Measurements from ENCODE around the gene CSN1S1.

CSN1S1 gene

DNA sequence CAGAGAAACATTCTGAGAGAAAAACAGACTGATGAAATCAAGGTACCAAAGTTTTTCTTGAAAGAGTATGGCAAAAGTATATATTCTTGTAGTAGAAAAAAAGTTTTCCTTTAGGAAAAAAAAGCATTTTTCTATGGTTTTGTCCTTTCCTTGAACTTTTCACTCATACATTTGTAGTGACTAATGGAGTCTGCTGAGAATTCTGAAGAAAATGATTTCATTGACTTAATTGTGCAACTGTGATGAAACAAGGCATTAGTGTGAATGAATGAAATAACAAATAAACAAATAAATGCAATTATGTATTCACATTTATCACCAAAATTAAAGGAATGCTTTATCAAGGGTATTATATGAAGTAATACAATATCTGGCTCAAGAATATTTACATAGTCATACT lies 5.7 kb downstream of the CSN1S1 start:
- Histone ChIP-seq H3K27ac (ENCODE audit: low read length) (no peak overlapping the region), H3K27me3 (replicated peaks; ENCODE audit: insufficient read depth, low read length) (no peaks in the 10 kb centered on the region), H3K9ac (ENCODE audit: low read length) (no peak overlapping the region), H3K4me2 (ENCODE audit: low read depth, low read length) (no peak overlapping the region), H3K36me3 (replicated peaks; ENCODE audit: insufficient read depth, low read length) (no peaks in the 10 kb centered on the region), H3F3A (ENCODE audit: insufficient read depth, low read length) (no peaks in the 10 kb centered on the region), H3K9me3 (replicated peaks; ENCODE audit: insufficient read depth, low read length) (no peaks in the 10 kb centered on the region), H3K4me3 (ENCODE audit: low read length) (no peak overlapping the region), H3K4me1 (ENCODE audit: low read length) (no peaks in the 10 kb centered on the region), H4K20me1 (ENCODE audit: insufficient read depth, low read length) (no peaks in the 10 kb centered on the region), H2AFZ (ENCODE audit: low read length) (no peak overlapping the region), H3K9me2 (replicated peaks; ENCODE audit: insufficient read depth, low read length) (no peaks in the 10 kb centered on the region), H3K79me2 (ENCODE audit: low read length) (no peaks in the 10 kb centered on the region)
- no peak for DNase-seq
- TF ChIP-seq EZH2phosphoT487 (IDR thresholded peaks at IDR 0.05; ENCODE audit: low read length) (no peak), EZH2 (optimal IDR thresholded peaks at IDR 0.05; ENCODE audit: low read depth, low read length) (no peak)
- TF ChIP-seq, protein P1, sequence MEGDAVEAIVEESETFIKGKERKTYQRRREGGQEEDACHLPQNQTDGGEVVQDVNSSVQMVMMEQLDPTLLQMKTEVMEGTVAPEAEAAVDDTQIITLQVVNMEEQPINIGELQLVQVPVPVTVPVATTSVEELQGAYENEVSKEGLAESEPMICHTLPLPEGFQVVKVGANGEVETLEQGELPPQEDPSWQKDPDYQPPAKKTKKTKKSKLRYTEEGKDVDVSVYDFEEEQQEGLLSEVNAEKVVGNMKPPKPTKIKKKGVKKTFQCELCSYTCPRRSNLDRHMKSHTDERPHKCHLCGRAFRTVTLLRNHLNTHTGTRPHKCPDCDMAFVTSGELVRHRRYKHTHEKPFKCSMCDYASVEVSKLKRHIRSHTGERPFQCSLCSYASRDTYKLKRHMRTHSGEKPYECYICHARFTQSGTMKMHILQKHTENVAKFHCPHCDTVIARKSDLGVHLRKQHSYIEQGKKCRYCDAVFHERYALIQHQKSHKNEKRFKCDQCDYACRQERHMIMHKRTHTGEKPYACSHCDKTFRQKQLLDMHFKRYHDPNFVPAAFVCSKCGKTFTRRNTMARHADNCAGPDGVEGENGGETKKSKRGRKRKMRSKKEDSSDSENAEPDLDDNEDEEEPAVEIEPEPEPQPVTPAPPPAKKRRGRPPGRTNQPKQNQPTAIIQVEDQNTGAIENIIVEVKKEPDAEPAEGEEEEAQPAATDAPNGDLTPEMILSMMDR (IDR thresholded peaks at IDR 0.05; ENCODE audit: low read length), result no peak

- no peaks in the 10 kb centered on the region for H3K9me3 ChIP-seq (replicated peaks; ENCODE audit: insufficient read depth, low read length)
- no peak overlapping the region for H3K4me2 ChIP-seq (ENCODE audit: low read depth, low read length)
- no peak overlapping the region for H3K27ac ChIP-seq (ENCODE audit: low read length)
- no peaks in the 10 kb centered on the region for H3K4me1 ChIP-seq (ENCODE audit: low read length)
- no peak for DNase-seq
- TF ChIP-seq, protein P1 (IDR thresholded peaks at IDR 0.05; ENCODE audit: low read length), result no peak
- TF ChIP-seq EZH2 (optimal IDR thresholded peaks at IDR 0.05; ENCODE audit: low read depth, low read length) (no peak), EZH2phosphoT487 (IDR thresholded peaks at IDR 0.05; ENCODE audit: low read length) (no peak)
- H3K79me2 ChIP-seq (ENCODE audit: low read length), result no peaks in the 10 kb centered on the region
- H3K4me3 ChIP-seq (ENCODE audit: low read length), result no peak overlapping the region
- no peaks in the 10 kb centered on the region for H4K20me1 ChIP-seq (ENCODE audit: insufficient read depth, low read length)
- no peaks in the 10 kb centered on the region for H3F3A ChIP-seq (ENCODE audit: insufficient read depth, low read length)
- H3K9ac ChIP-seq (ENCODE audit: low read length), result no peak overlapping the region
- no peak overlapping the region for H2AFZ ChIP-seq (ENCODE audit: low read length)
- no peaks in the 10 kb centered on the region for H3K9me2 ChIP-seq (replicated peaks; ENCODE audit: insufficient read depth, low read length)
- H3K27me3 ChIP-seq (replicated peaks; ENCODE audit: insufficient read depth, low read length), result no peaks in the 10 kb centered on the region
- no peaks in the 10 kb centered on the region for H3K36me3 ChIP-seq (replicated peaks; ENCODE audit: insufficient read depth, low read length)
Measured at GRCh38 chr4:69951602-69952001, 20.7 kb downstream of the CSN1S1 start.

GRCh38 chr4:69957209-69957608 lies 26.3 kb downstream of the CSN1S1 start:
- Histone ChIP-seq H4K20me1 (ENCODE audit: insufficient read depth, low read length) (no peaks in the 10 kb centered on the region), H2AFZ (ENCODE audit: low read length) (no peak overlapping the region), H3K79me2 (ENCODE audit: low read length) (no peaks in the 10 kb centered on the region), H3K9ac (ENCODE audit: low read length) (no peak overlapping the region), H3F3A (ENCODE audit: insufficient read depth, low read length) (no peaks in the 10 kb centered on the region), H3K36me3 (replicated peaks; ENCODE audit: insufficient read depth, low read length) (no peaks in the 10 kb centered on the region), H3K9me3 (replicated peaks; ENCODE audit: insufficient read depth, low read length) (no peaks in the 10 kb centered on the region), H3K27ac (ENCODE audit: low read length) (no peak overlapping the region), H3K9me2 (replicated peaks; ENCODE audit: insufficient read depth, low read length) (no peaks in the 10 kb centered on the region), H3K4me3 (ENCODE audit: low read length) (no peak overlapping the region), H3K4me1 (ENCODE audit: low read length) (no peaks in the 10 kb centered on the region), H3K27me3 (replicated peaks; ENCODE audit: insufficient read depth, low read length) (no peaks in the 10 kb centered on the region), H3K4me2 (ENCODE audit: low read depth, low read length) (no peak overlapping the region)
- no peak for DNase-seq
- TF ChIP-seq, protein P1 (IDR thresholded peaks at IDR 0.05; ENCODE audit: low read length), result no peak
- TF ChIP-seq EZH2 (optimal IDR thresholded peaks at IDR 0.05; ENCODE audit: low read depth, low read length) (no peak), EZH2phosphoT487 (IDR thresholded peaks at IDR 0.05; ENCODE audit: low read length) (no peak)

All from MM.1S (cell line).